ENCODE results near the gene ZC3H12C.
A peak's percentile ranks its signal among the peaks of the same experiment; 100 is the strongest.
"Not testable (repeated sequence)": the region's sequence is repeated elsewhere in the genome, so short reads cannot be mapped to it uniquely, and the experiment has no call there.

The ZC3H12C gene

GRCh38 chr11:110176366-110177085 lies 83.3 kb downstream of the ZC3H12C start:
- no peak for DNase-seq

GRCh38 chr11:110177086-110177456 lies 83.9 kb downstream of the ZC3H12C start:
- no peak for DNase-seq

GRCh38 chr11:110179064-110179463 lies 85.9 kb downstream of the ZC3H12C start:
- no peak for DNase-seq

- DNase-seq: no peak
Measured at GRCh38 chr11:110182886-110183285, 89.7 kb downstream of the ZC3H12C start.

- no peak for DNase-seq
Measured at GRCh38 chr11:110184456-110184855, 91.3 kb downstream of the ZC3H12C start.

GRCh38 chr11:110185121-110185591 lies 92.0 kb downstream of the ZC3H12C start:
- DNase-seq: peak in 15 of 56 donors; percentile 4 to 65 (median 32)

GRCh38 chr11:110185599-110185998 lies 92.4 kb downstream of the ZC3H12C start:
- no peak for DNase-seq

- no peak for DNase-seq
Measured at GRCh38 chr11:110186456-110186855, 93.3 kb downstream of the ZC3H12C start.

GRCh38 chr11:110186867-110187266 lies 93.7 kb downstream of the ZC3H12C start:
- DNase-seq: peak in 1 of 56 donors; percentile 10

GRCh38 chr11:110187731-110188130 lies 94.5 kb downstream of the ZC3H12C start:
- no peak for DNase-seq

- no peak for DNase-seq
Measured at GRCh38 chr11:110190885-110191284, 97.7 kb downstream of the ZC3H12C start.

GRCh38 chr11:110192604-110193282 lies 99.6 kb downstream of the ZC3H12C start:
- not testable (repeated sequence) for DNase-seq

GRCh38 chr11:110194211-110194766 lies 101.1 kb downstream of the ZC3H12C start:
- DNase-seq: not testable (repeated sequence)

- DNase-seq: no peak
Measured at GRCh38 chr11:110196241-110196754, 103.1 kb downstream of the ZC3H12C start.

GRCh38 chr11:110196884-110197420 lies 103.8 kb downstream of the ZC3H12C start:
- no peak for DNase-seq

GRCh38 chr11:110198031-110198729 lies 105.0 kb downstream of the ZC3H12C start:
- no peak for DNase-seq

GRCh38 chr11:110199184-110199981 lies 106.2 kb downstream of the ZC3H12C start:
- no peak for DNase-seq

- DNase-seq: no peak
Measured at GRCh38 chr11:110200241-110200640, 107.0 kb downstream of the ZC3H12C start.

- no peak for DNase-seq
Measured at GRCh38 chr11:110200836-110201235, 107.6 kb downstream of the ZC3H12C start.

GRCh38 chr11:110207123-110207522 lies 113.9 kb downstream of the ZC3H12C start:
- DNase-seq: no peak
